D341Med (cell line): ENCODE measurements around the gene GPR75.

Source experiments
- DNase-seq: peaks from one replicate; pipeline ENCODE4 v3.0.0; 2012; ENCODE audit warnings: low spot score

GPR75 gene

DNA sequence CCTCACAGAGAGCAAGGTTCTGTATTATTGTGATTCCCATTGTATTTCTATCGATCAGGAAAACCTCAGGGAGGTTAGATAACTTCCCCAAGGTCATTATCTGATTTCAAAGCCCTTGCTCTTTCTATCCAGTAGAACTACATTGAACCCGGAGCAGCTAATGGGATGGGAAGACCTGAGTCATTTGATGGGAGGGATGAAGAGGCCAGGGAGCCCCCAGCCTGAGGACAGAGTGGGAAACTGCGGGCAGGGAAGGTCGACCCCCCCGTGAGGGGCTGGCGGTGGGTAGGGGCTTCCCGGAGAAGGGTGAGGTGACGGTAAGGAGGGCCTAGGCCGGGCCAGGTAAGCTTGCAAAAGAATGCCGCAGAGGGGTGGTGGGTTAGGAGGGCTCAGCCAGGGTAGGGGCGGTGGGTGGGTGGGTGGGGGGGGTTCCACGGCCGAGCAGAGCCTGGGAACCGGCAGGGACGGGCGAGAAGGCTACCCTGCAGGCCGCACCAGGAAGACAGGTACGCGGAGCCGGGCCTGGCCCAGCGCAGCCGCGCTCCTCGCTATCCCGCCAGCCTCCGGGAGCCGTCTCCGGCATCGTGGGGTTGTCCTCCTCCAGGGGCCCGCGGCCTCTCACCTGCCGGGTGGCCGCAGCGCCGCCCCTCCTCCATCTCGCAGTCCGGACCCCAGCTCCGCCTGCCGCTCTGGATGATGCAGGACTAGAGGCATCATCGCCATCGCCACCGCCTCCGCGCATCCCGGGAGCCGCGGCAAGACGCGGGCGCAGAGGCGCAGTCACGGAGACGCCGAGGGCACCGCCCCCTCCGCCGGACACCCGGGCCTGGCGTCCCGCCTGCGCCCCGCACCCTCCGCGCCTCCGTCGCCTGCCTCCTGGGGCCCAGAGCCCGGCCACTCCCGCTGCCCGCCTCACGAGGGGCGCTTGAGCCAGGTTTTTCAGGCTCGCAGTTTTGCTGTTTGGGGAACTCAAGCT lies at the start of gene GPR75:
TSS of gene GPR75 (minus strand) at position 762 of the 976 bp plus-strand sequence. CDS start 5,211 bp downstream, outside the sequence.
- DNase-seq, result no peak

DNA sequence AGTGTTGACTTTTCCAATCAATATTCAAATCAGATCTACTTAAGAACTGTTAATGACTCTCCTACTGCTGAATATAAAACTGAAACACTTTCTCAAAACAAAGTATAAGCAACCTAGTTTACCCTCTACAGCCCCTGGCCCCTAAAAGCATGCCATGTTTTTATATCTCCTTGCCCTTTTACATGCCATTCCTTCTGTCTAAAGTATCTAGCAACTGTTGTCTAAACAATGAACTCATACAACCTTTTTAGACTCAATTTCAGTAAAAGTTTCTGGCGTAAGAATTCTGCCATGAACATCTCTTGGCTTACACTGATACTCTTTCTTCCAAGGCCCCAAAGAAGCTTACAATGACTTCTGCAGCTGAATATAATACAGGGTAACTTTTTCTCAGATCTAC lies 47.8 kb upstream of the GPR75 start:
- DNase-seq, result no peak

DNA sequence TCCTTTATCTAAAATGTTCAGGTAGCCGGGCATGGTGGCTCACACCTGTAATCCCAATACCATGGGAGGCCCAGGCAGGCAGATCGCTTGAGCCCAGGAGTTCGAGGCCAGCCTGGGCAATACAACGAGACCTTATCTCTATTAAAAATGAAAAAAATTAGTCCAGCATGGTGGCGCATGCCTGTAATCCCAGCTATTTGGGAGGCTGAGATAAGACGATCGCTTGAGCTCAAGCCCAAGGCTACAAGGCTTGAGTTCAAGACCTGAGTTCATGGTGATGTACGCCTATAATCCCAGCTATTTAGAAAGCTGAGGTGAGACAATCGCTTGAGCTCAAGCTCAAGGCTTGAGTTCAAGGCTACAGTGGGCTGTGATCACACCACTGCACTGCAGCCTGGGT lies 45.6 kb upstream of the GPR75 start:
- no peak for DNase-seq

DNA sequence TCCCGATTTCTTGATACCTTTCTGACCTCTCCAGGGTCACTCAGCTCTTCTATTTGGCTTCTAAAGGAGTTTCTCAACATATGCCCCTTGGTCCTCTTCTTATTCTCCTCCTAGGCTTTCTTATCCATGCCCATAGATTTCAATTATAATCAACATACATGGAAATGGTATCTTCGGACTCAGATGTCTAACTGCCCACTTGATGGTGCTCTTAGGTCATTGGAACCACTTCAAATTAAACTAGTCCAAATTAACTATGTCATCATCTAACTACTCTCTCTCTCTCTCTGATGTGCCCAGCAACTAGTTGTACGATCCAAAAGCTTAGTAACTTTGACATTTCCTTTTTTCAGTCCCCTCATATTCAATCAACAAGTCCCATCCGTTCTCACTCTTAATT lies 43.2 kb upstream of the GPR75 start:
- DNase-seq, result no peak

DNA sequence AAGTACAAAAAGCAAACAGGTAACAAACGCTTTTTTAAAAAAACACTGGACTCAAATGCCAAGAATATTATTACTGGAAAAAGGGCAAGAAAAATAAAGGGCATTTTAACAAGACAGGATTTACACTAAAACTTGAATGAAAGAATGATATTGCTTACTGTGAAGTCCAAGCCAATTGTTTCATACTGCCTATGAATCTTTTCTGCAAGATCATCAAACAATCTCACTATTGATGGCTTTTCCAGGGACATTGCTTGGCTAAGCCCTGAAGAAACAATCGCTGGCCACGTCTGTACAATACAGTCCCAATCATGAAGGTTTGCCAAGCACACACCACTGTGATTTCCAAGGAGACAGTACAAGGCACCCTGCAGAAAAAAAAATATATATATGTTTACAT lies 41.4 kb upstream of the GPR75 start:
- no peak for DNase-seq

DNA sequence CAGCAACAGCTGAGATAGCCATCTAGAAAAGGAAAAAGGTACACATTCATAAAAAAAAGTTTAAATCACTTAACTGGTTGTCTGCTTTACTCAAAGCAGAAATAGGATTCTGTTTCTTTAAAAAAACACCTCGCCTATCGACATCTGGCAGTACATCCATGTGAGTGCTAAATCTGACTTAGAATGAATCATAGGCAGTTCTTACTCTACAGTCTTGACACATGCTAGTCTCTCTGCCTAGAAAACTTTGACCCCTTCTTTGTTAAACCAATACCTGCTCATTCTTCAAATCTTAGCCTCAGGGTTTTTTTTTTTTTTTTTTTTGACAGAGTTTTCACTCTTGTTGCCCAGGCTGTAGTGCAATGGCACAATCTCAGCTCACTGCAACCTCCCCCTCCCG lies 37.1 kb upstream of the GPR75 start:
- no peak for DNase-seq

DNA sequence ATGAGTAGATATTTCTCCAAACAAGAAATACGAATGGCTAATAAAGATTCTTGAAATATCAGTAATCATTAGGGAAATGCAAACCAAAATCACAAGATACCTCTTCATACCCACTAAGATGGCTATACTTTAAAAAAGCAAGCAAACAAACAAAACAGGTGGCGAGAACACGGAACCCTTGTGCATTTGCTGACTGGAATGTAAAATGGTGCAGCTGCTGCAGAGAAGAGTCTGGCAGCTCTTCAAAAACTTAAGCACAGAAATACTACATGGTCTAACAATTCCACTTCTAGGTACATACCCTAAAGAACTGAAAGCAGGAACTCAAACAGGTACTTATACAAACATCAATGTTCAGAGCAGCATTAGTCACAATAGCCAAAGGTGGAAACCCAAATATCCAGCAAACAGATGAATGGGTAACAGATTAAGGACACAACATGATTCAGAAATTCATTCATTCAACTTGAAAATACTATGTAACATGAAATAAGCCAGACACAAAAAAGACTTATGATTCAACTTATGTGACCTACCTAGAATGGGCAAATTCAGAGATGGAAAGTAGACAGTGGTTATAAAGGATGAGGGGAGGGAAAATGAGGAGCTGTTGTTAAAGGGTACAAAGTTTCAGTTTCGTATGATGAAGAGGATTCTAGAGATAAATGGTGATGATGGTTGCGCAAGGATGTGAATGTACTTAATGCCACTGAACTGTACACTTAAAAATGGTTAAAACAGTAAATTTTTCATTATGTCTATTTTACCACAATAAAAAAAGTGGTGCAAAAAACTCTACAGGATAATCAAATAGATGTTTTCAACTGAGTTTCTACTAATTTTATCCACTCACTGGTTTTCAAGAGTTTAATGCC lies 26.9 kb upstream of the GPR75 start:
- DNase-seq, result no peak

DNA sequence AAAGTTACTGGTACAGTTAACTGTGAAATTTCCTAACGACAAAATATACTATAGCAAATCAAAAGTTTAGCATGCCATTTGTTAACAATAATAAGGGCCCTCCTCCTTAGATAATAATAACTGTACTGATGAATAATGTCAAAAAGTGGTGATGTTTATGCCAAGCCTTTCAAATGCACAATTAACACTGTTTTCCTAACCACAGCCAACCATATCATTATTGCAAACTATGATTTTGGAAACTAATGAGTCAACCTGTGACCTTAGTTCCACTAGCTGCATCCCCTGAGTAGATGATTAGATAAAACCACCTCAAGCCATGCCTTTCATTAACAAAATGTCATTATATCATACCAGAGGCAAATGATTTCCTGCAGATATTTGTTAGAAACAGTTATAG lies 25.1 kb upstream of the GPR75 start:
- no peak for DNase-seq

DNA sequence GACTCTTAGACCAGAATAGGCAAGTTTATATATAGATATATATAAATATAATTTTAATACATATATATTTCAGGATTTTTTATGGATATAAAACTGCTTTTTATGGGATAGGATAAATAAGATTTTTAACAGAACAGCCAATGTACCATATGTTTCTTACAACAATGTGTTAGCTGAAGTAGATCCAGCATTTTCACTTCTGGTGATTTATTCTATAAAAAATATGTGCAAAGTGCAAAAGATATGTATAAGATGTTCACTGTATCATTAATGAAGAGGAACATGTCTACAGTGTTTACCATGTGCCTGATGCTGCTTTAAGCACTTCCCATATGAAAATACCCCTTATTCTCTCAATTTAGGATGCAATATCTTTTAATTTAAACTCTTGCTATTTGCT lies 22.2 kb upstream of the GPR75 start:
- DNase-seq, result no peak

DNA sequence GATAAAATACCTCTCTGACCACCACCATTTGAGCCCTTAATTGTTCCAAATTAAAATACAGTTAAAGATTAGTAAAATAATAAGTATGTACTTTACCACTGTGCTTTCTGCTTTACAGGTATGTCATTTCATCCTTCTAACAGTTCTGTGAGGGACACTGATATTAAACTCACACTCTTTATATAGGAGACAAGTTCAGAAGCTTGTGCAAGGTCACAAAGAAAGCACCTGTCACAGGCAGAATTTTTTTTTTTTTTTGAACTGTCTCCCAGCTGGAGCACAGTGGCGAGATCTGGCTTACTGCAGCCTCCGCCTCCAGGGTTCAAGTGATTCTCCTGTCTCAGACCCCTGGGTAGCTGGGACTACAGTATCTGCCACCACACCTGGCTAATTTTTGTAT lies 21.6 kb upstream of the GPR75 start:
- DNase-seq, result no peak

DNA sequence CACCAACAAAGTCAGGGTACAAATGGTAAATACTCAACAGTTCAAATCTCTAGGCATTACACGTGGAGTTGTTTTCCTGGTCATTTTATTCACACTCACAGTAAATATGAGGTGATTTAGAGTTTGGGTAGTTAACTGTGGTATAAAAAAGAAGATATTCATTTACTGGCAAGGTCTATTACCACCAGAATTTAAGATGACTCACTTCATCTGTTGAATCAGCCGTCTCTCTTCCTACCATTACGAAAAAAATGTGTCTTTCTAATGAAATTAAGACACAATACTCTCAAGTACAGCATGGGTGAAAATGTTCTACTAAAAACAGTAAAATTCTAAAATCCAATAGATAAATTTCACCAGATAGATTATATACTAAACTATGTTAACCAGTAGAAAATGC lies 21.0 kb upstream of the GPR75 start:
- no peak for DNase-seq

DNA sequence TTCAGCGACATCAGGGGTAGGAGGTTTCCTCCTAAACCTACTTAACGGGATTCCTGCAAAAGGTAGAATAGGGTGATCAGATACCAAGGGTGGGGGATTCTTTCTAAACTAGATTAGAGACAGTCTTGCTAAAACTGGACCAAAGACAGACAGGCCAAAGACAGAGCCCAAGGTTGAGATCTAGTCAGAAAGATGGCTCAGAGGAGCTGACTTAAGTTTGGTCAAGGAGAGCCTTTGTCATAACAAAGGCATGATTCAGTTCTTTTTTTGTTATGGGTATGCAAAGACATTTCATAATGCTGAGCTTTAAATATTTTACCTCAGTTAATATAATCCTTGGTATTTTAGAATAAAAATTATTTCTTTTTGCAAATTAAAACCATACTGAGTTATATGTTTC lies 17.8 kb upstream of the GPR75 start:
- DNase-seq, result no peak

DNA sequence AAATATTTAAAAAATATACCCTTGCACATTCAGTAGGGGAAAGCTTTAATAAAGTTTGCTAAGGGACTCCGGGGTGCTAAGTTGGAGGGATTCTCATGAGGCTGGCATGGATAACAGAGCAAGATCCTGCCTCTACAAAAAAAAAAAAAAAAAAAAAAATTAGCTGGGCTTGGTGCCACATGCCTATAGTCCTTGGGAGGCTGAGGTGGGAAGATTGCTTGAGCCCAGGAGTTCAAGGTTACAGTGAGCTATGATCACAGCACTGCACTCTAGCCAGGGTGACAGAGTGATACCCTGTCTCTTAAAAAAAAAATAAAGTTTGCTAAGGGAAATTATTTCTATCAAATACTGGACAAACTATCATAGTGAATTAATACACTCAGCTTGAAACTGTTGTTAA lies 17.3 kb upstream of the GPR75 start:
- no peak for DNase-seq

DNA sequence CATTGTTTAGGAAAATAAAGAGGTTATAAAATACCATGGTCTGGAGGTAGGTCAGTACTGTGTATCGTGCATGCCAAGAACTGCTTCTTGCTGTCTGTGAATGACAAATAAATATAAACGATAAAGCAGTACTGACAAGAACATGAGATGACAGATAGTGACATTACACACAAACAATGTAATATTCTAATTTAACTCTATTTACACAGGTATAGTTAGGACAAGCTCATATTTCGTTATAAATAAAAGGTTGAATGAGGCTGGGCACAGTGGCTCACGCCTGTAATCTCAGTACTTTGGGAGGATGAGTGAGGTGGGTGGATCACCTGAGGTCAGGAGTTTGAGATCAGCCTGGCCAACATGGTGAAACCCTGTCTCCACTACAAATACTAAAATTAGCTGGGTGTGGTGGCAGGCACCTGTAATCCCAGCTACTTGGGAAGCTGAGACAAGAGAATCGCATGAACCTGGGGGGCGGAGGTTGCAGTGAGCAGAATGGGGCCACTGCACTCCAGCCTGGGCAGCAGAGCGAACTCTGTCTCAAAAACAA lies 14.7 kb upstream of the GPR75 start:
- DNase-seq, result no peak

DNA sequence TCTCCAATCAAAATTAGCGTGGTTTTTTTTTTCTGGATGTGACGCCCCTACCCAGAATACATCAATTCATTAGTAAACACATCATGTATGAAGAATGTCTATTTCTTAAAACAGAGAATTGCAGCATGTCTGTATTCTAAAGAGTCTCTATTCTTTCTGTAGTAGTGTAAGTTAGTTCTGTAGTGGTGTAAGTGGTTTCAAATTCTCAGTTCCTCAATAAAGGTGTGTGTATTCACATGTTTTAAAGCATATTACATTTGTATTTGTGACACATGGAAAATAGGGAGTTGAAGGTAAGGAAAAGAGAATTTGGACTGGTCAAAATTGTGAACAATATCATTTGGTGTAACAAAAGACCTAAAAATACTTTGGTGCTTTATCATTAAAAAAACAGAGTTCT lies 8.0 kb upstream of the GPR75 start:
- no peak for DNase-seq

DNA sequence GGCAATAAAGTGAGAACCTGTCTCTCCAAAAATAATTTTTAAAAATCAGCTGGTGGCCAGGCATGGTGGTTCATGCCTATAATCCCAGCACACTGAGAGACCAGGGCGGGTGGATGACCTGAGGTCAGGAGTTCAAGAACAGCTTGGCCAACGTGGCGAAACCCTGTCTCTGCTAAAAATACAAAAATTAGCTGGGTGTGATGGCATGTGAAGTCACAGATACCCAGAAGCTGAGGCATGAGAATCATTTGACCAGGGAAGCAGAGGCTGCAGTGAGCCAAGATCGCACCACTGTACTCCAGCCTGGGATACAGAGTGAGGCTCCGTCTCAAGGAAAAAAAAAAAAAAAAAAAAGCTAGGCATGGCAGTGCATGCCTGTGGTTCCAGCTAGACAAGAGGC lies 7.4 kb upstream of the GPR75 start:
- no peak for DNase-seq

DNA sequence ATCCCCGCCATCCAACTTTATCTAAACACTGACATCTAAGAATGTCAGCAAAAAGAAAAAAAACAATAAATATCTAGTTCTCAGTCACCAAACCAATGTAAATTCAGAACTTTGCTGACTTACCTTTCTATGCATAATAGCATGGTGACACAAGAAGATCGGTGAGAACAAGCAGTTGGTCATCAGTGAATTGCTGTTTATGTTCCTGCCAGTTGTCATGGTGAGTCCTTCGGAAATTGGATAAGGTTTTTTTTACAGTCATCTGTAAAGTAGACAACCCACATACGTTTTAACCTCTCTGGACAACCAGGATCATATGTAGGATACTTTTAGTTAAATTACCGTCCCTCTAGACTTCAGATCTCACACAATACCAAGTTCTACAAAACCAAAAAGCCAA lies 6.2 kb upstream of the GPR75 start:
- no peak for DNase-seq

DNA sequence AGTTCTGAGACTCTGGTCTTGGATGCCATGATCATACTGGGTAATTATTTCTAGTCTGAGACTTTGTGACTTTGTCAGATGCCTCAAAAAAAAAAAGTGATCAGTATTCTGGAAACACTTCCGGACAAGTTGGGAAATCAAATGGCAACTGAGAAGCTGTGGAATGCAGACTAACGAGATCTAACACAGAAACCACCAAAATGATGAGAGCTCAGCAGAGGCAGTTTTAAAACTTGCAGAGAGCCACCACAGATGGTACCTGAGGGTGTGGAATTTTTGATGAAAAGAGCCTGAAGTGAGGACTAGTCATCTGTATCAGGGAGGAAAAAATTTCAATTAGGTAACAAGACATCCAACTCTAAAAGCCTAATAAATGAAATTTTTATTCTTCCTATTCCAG lies 5.5 kb upstream of the GPR75 start:
- DNase-seq, result no peak

DNA sequence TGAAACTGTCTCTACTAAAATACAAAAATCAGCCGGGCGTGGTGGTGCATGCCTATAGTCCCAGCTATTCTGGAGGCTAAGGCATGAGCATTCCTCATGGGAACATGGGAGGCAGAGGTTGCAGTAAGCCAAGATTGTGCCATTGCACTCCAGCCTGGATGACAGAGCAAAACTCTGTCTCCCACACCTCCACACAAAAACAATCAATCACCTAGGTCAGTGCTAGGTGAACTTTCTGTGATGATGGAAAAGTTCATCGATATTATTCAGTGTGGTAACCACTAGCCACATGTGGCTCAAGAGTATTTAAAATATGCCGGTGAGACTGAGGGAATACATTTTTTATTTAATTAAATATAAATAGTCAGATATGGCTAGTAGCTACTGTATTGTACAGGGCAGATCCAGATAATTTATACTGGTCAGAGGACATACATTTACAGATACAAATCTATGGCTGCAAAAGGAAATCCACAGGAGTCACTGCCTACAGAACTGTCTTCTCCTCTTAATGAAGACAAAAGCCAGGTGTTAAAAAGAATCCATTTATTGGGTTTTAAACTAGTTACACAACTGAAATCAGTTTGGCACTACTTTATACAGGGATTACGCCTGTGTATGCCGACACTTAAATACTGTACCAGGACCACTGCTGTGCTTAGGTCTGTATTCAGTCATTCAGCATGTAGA lies 3.9 kb upstream of the GPR75 start:
- DNase-seq, result no peak

DNA sequence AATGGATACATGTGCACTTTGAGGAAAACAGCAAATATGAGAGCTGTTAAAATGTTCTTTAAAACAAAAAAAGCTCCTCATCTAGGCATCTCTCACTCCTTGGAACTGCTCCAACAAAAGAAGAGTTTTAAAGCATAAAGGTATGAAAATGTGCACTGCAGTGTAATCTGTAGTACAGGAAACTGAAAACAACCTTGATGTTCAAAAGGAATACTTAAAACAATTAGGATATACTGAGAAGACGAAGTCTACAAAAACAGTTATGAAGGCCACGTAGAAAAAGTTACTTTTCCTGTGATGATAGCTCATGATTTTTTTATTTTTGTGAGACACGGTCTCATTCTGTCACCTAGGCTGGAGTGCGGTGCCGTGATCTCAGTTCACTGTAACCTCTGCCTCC lies 2.1 kb upstream of the GPR75 start:
- no peak for DNase-seq

DNA sequence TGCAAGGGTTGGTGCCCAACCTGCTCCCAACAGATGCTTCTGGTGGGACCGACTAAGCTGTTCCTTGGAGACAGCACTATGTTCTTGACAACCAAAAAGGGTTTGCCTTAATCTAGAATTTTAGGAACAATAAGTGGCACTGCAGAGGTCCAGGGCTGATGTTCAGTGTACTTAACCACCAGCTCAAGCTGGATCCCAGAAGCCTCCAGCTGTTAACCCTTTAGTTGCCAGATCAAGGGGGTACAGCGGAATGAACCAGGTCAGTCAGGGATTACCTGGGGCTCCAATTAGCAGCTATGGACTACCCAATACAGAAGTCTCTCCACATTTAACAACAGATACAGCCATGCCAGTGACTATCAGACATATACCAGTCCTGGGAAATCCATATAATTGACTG lies 3.5 kb downstream of the GPR75 start:
- DNase-seq, result no peak

DNA sequence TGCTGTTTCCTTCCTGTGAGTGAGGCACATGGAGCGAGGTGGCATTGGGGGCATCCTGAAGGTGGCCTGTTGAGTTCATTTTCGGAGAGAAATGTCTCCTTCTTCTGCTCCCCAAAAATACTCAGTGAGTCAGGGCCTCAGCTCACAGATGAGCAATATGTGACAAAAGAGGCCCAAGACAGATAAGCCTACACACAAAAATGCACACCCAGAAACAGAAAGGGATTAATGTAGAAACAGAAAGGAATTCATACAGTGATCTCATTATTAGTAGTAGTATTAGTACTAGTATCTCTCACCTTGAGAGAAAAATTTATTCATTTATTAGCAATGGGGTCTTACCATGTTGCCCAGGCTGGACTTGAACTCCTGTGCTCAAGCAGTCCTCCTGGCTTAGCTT lies 5.1 kb downstream of the GPR75 start:
- DNase-seq, result no peak
